GM19395 (cell line): Measurements from ENCODE around the gene ROBO1.

ENCODE experiments used
- ATAC-seq: cut with Tn5 transposase; IDR thresholded peaks from one replicate; pipeline ENCODE4 v1.9.1; 2021; ENCODE audit warnings: mild to moderate bottlenecking, moderate library complexity; ENCODE audit not compliant: unreplicated experiment

Gene ROBO1

GRCh38 chr3:79103307-79103706, 664.5 kb downstream of the ROBO1 start:
- no peak for ATAC-seq

- ATAC-seq = no peak
Measured at GRCh38 chr3:79097964-79098660, 669.7 kb downstream of the ROBO1 start.

- ATAC-seq = no peak
Measured at GRCh38 chr3:79094654-79095053, 673.1 kb downstream of the ROBO1 start.

- peak; percentile 90 for ATAC-seq
Measured at GRCh38 chr3:79086514-79086913, 681.3 kb downstream of the ROBO1 start.

GRCh38 chr3:79085171-79085570, 682.6 kb downstream of the ROBO1 start:
- no peak for ATAC-seq

GRCh38 chr3:79081335-79081734, 686.5 kb downstream of the ROBO1 start:
- no peak for ATAC-seq

- ATAC-seq = no peak
Measured at GRCh38 chr3:79074558-79074957, 693.2 kb downstream of the ROBO1 start.

GRCh38 chr3:79067734-79068133, 700.1 kb downstream of the ROBO1 start:
- no peak for ATAC-seq

GRCh38 chr3:79066481-79066880, 701.3 kb downstream of the ROBO1 start:
- ATAC-seq = no peak

- no peak for ATAC-seq
Measured at GRCh38 chr3:79063624-79064023, 704.2 kb downstream of the ROBO1 start.

- ATAC-seq = no peak
Measured at GRCh38 chr3:79057756-79058155, 710.0 kb downstream of the ROBO1 start.

GRCh38 chr3:79056498-79056897, 711.3 kb downstream of the ROBO1 start:
- no peak for ATAC-seq

GRCh38 chr3:79052054-79052681, 715.6 kb downstream of the ROBO1 start:
- ATAC-seq = no peak

- ATAC-seq = no peak
Measured at GRCh38 chr3:79047581-79047980, 720.2 kb downstream of the ROBO1 start.

GRCh38 chr3:79041621-79042020, 726.2 kb downstream of the ROBO1 start:
- ATAC-seq = no peak

GRCh38 chr3:79040701-79041100, 727.1 kb downstream of the ROBO1 start:
- ATAC-seq = no peak

GRCh38 chr3:79040091-79040490, 727.7 kb downstream of the ROBO1 start:
- ATAC-seq = no peak

GRCh38 chr3:79039192-79039591, 728.6 kb downstream of the ROBO1 start:
- no peak for ATAC-seq

- ATAC-seq = no peak
Measured at GRCh38 chr3:79038636-79039035, 729.2 kb downstream of the ROBO1 start.

- no peak for ATAC-seq
Measured at GRCh38 chr3:79038057-79038456, 729.7 kb downstream of the ROBO1 start.

GRCh38 chr3:79032686-79033318, 735.0 kb downstream of the ROBO1 start:
- ATAC-seq = peak; percentile 68

GRCh38 chr3:79030157-79030556, 737.6 kb downstream of the ROBO1 start:
- ATAC-seq = no peak
